DND-41 (cell line): Measurements from ENCODE around the gene C14orf180.

Source experiments
- EZH2 ChIP-seq: IDR thresholded peaks from 3 replicates; pipeline ENCODE4 v1.6.1; 2012; ENCODE audit warnings: borderline replicate concordance, low read depth, mild to moderate bottlenecking, moderate library complexity, low read length, inconsistent platforms; ENCODE audit not compliant: severe bottlenecking
- TF ChIP-seq, protein P1 (sequence below): IDR thresholded peaks from 2 replicates; pipeline ENCODE4 v1.5.1; 2012; ENCODE audit warnings: borderline replicate concordance, low read length, moderate library complexity, mild to moderate bottlenecking; ENCODE audit not compliant: poor library complexity, severe bottlenecking; ENCODE audit errors: extremely low read depth

DNA sequence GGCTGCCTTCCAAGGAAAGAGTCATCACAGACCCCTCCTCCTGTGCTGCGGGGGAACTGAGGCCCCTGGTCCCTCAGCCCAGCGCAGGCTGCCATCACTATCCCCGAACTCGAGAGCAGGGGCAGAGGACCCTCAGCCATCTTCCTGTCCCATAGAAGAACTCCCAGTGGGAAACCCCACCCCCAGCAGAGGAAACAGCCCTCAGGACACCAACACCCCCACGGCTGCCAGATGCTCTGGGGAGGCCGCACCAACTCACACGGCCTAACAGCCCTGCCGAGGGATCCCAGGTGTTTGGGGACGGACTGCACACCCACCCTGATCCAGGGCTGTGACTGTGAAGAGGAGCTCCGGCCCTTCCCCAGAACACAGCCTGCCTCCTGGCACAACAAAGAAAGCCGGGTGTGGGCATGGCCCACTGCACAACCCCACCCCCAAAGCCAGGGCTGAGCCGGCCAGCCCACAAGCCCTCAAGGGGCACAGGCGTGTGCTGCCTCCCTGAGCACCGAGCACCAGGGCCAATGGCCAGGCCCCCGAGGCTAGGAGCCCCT, 16.3 kb upstream of the C14orf180 start:
- TF ChIP-seq EZH2, result no peak
- TF ChIP-seq, protein P1, sequence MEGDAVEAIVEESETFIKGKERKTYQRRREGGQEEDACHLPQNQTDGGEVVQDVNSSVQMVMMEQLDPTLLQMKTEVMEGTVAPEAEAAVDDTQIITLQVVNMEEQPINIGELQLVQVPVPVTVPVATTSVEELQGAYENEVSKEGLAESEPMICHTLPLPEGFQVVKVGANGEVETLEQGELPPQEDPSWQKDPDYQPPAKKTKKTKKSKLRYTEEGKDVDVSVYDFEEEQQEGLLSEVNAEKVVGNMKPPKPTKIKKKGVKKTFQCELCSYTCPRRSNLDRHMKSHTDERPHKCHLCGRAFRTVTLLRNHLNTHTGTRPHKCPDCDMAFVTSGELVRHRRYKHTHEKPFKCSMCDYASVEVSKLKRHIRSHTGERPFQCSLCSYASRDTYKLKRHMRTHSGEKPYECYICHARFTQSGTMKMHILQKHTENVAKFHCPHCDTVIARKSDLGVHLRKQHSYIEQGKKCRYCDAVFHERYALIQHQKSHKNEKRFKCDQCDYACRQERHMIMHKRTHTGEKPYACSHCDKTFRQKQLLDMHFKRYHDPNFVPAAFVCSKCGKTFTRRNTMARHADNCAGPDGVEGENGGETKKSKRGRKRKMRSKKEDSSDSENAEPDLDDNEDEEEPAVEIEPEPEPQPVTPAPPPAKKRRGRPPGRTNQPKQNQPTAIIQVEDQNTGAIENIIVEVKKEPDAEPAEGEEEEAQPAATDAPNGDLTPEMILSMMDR, result no peak
